OCI-LY7 (cell line): ENCODE measurements around the gene HES7. TPM values are rescaled to one million over a fixed set of nuclear protein-coding genes. Genes with fewer than 3 reads are reported as not detected.

Source experiments
- BruUV-seq: library from RNA; stranded (reverse); fragments of 400-500 nt; replicated peaks from 2 replicates; lab custom pipeline; 2021; lab: Mats Ljungman, UMichigan
- CTCF ChIA-PET: fragments of 300-600 bp; sonication (Branson Sonifier 250); formaldehyde crosslinking; loops from one replicate; lab custom pipeline; 2022; ENCODE audit warnings: antibody characterized with exemption; ENCODE audit not compliant: unreplicated experiment; lab: Charles Lee
- POLR2A ChIA-PET: fragments of 300-600 bp; sonication (Branson Sonifier 250); formaldehyde crosslinking; loops from one replicate; lab custom pipeline; 2022; ENCODE audit warnings: antibody characterized with exemption; lab: Charles Lee
- DNase-seq: peaks from one replicate; pipeline ENCODE4 v3.0.0-alpha.2; 2015; ENCODE audit warnings: low spot score
- H2AFZ ChIP-seq: fragments of 200-600 bp; sonication (generic), shearing (Covaris generic); 2 replicates; pipeline ENCODE4 v1.6.1; 2014; ENCODE audit warnings: mild to moderate bottlenecking, antibody characterized with exemption, low read length, moderate library complexity
- H3K27ac ChIP-seq: fragments of 200-600 bp; sonication (generic); 2 replicates; pipeline ENCODE4 v1.5.1; 2014; ENCODE audit warnings: mixed run types, low read depth, mild to moderate bottlenecking, moderate library complexity, low read length, inconsistent platforms; ENCODE audit not compliant: poor library complexity, severe bottlenecking
- H3K36me3 ChIP-seq: fragments of 200-600 bp; sonication (generic); 2 replicates; pipeline ENCODE4 v1.6.1; 2014; ENCODE audit warnings: mild to moderate bottlenecking, antibody characterized with exemption, low read length, moderate library complexity, mixed read lengths; ENCODE audit not compliant: insufficient read depth
- H3K4me1 ChIP-seq: fragments of 200-600 bp; sonication (generic); 2 replicates; pipeline ENCODE4 v1.5.1; 2014; ENCODE audit warnings: mild to moderate bottlenecking, low read length; ENCODE audit not compliant: insufficient read depth, poor library complexity, severe bottlenecking
- H3K4me2 ChIP-seq: fragments of 200-600 bp; sonication (generic); 2 replicates; pipeline ENCODE4 v1.6.1; 2014; ENCODE audit warnings: mild to moderate bottlenecking, low read length
- H3K4me3 ChIP-seq: fragments of 200-600 bp; sonication (generic); 2 replicates; pipeline ENCODE4 v1.5.1; 2014; ENCODE audit warnings: mild to moderate bottlenecking, low read depth, low read length; ENCODE audit not compliant: poor library complexity, severe bottlenecking
- H3K79me2 ChIP-seq: fragments of 200-600 bp; sonication (generic); 2 replicates; pipeline ENCODE4 v1.6.1; 2016; ENCODE audit warnings: low read depth, mild to moderate bottlenecking, low read length, moderate library complexity, mixed read lengths; ENCODE audit not compliant: insufficient read depth
- H3K9me2 ChIP-seq: fragments of 200-600 bp; sonication (generic); 2 replicates; pipeline ENCODE4 v1.6.1; 2016; ENCODE audit warnings: mild to moderate bottlenecking, low read length, mixed read lengths; ENCODE audit not compliant: insufficient read depth
- H3K9me3 ChIP-seq: fragments of 200-600 bp; sonication (generic); 2 replicates; pipeline ENCODE4 v1.6.1; 2014; ENCODE audit warnings: mild to moderate bottlenecking, mixed run types, low read length, mixed read lengths
- H4K20me1 ChIP-seq: fragments of 200-600 bp; sonication (generic); 2 replicates; pipeline ENCODE4 v1.6.1; 2014; ENCODE audit warnings: mild to moderate bottlenecking, antibody characterized with exemption, low read length, moderate library complexity, mixed read lengths; ENCODE audit not compliant: insufficient read depth
- EZH2phosphoT487 ChIP-seq: fragments of 200-600 bp; sonication (generic); IDR thresholded peaks from 2 replicates; pipeline ENCODE4 v1.6.1; 2018; ENCODE audit warnings: low read depth, borderline replicate concordance, mild to moderate bottlenecking, mixed run types, antibody characterized with exemption, low read length, moderate library complexity, mixed read lengths
- intact Hi-C: fragments of 100-400 bp; cut with micrococcal nuclease; formaldehyde crosslinking; loops from one replicate; pipeline ENCODE4 v1.10.0; 2022; ENCODE audit not compliant: unreplicated experiment
- total RNA-seq, 2 experiments: library from RNA; depleted of rRNA in 1 of 2; stranded (reverse); fragments of >200 nt in 1 of 2; shearing (Covaris generic) in 1 of 2; gene quantifications; 2 replicates each; pipeline ENCODE4 v1.2.3, GENCODE V29; 2014 to 2022
- TF ChIP-seq, protein P1 (sequence below): fragments of 200-600 bp; sonication (generic); conservative IDR thresholded peaks from 2 replicates; pipeline ENCODE4 v1.5.1; 2014; ENCODE audit warnings: mild to moderate bottlenecking, antibody characterized with exemption, low read length, moderate library complexity, mixed read lengths

HES7 gene
- total RNA-seq, 2 experiments from 2014 or later = 0.44 to 5.8 TPM

DNA sequence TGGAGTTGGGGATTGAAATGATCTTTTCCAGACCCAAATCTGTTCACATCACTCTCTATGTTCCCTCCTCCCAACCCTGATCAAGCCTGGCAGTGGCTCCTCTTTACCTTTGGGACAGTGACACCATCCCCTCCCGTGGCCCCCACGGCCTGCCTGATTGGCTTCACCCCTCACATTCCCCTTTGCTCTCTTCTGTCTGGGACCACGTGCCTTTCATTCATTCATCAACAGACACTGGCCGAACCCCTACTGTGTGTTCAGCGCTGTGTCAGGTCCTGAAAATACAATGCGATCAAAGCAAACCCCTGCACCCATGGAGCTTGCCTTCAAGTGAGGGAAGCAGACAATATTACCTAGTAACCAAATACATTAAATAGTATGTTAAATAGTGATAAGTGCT is 34.2 kb downstream of the HES7 start:
- Histone ChIP-seq H2AFZ (no peak overlapping the region), H3K9me2 (no peaks in the 10 kb centered on the region), H3K9me3 (no peaks in the 10 kb centered on the region), H3K79me2 (no peaks in the 10 kb centered on the region), H4K20me1 (no peaks in the 10 kb centered on the region), H3K36me3 (no peaks in the 10 kb centered on the region), H3K4me2 (no peak overlapping the region), H3K4me3 (no peak overlapping the region), H3K27ac (no peak overlapping the region), H3K4me1 (peaks cover 22% of the 10 kb centered on the region)
- POLR2A ChIA-PET = interaction anchor here (1.3 kb wide), 2 partner anchors 11 to 21 kb away, joined by 4 to 6 read pairs; no protein-coding TSS in a partner anchor
- CTCF ChIA-PET = no interaction called here
- intact Hi-C loops = no loop called here
- no peak for DNase-seq
- BruUV-seq = no TSS peak
- TF ChIP-seq, protein P1, sequence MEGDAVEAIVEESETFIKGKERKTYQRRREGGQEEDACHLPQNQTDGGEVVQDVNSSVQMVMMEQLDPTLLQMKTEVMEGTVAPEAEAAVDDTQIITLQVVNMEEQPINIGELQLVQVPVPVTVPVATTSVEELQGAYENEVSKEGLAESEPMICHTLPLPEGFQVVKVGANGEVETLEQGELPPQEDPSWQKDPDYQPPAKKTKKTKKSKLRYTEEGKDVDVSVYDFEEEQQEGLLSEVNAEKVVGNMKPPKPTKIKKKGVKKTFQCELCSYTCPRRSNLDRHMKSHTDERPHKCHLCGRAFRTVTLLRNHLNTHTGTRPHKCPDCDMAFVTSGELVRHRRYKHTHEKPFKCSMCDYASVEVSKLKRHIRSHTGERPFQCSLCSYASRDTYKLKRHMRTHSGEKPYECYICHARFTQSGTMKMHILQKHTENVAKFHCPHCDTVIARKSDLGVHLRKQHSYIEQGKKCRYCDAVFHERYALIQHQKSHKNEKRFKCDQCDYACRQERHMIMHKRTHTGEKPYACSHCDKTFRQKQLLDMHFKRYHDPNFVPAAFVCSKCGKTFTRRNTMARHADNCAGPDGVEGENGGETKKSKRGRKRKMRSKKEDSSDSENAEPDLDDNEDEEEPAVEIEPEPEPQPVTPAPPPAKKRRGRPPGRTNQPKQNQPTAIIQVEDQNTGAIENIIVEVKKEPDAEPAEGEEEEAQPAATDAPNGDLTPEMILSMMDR = no peak
- no peak for TF ChIP-seq EZH2phosphoT487

DNA sequence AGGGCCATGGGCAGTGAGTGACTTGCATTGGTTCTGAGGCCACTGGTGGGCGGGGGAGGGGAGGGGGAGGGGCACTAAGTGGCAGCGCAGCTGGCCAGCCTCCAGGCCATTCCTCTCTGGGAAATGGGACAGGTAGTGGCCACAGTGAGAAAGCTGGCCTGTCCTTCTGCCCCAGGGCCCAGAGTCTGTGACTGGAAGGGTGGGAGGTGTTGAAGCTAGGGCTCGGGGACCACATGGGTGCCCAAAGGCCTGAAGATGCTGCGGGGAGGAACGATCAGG is 36.0 kb downstream of the HES7 start:
- TF ChIP-seq EZH2phosphoT487 = no peak
- H3K27ac ChIP-seq = no peak overlapping the region
- H3K4me3 ChIP-seq = no peak overlapping the region
- H3K9me3 ChIP-seq = no peaks in the 10 kb centered on the region
- CTCF ChIA-PET = interaction anchor here (1.3 kb wide), 1 partner anchor 14 kb away, joined by 3 read pairs; no protein-coding TSS in a partner anchor
- H3K4me2 ChIP-seq = no peak overlapping the region
- POLR2A ChIA-PET = interaction anchor here (1.6 kb wide), 1 partner anchor 10 kb away, joined by 6 read pairs; no protein-coding TSS in a partner anchor
- no peaks in the 10 kb centered on the region for H4K20me1 ChIP-seq
- no peaks in the 10 kb centered on the region for H3K9me2 ChIP-seq
- no peak for DNase-seq
- intact Hi-C loops = no loop called here
- H3K4me1 ChIP-seq = peaks cover 22% of the 10 kb centered on the region
- H3K79me2 ChIP-seq = no peaks in the 10 kb centered on the region
- H2AFZ ChIP-seq = no peak overlapping the region
- no TSS peak for BruUV-seq
- H3K36me3 ChIP-seq = no peaks in the 10 kb centered on the region

DNA sequence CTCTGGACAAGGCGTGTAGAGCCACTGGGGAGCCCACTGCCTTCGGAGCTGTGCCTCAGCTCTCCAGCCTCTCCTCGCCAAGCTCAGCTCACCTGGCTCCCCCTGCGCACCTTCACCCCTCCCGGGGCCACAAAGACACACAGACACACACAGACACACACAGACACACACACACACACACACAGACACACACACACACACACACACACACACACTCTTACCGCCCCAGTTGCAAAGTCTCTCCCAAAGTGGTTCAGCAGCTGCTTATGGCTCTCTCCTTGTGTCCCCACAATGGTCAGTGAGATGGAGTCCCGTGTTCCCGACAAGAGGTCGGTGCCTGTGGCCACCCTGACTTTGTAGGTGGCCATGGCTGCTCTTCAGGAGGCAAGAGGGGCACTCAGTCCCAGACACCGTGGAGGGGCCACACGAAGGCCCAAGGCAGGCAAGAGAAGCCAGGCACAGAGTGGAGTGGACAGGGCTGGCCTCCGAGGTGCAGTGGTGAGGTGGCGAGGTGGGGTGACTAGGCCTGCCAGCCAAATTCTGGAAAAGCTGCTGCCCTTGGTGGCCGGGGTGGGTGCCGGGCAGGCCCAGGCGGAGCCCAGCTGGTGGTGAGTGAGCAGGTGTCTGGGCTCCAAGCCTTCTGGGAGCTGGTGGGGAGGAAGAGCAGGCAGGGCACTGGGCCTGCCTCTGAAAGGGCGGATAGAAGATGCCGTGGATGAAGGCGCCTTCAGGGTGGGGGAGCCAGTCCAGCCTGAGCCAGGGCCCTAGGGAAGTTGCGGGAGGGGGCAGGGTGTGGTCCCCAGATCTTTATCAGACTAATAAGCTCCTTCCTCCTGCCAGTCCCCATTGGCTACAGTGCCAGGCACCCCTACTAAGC is 36.6 kb downstream of the HES7 start, which contains the start of gene ALOX12B:
ALOX12B (minus strand) TSS at position 642 of the 877 bp plus-strand sequence; CDS start at position 368, 274 bp downstream.
- Histone ChIP-seq H3K4me2 (no peak within 1 kb of the TSS), H3K4me1 (peaks cover 22% of the 10 kb centered on the region)
- POLR2A ChIA-PET = interaction anchor here (1.6 kb wide), 1 partner anchor 9 kb away, joined by 6 read pairs; no protein-coding TSS in a partner anchor

More for the DNA sequence above, 36.6 kb downstream of the HES7 start, which contains the start of gene ALOX12B:
- H2AFZ ChIP-seq = no peak within 1 kb of the TSS
- H3K79me2 ChIP-seq = no peaks in the 10 kb centered on the region
- CTCF ChIA-PET = interaction anchor here (1.3 kb wide), 1 partner anchor 13 kb away, joined by 3 read pairs; no protein-coding TSS in a partner anchor
- no peak for DNase-seq
- H3K27ac ChIP-seq = no peak within 1 kb of the TSS
- no peaks in the 10 kb centered on the region for H3K9me2 ChIP-seq
- H3K9me3 ChIP-seq = no peaks in the 10 kb centered on the region
- intact Hi-C loops = no loop called here
- H3K4me3 ChIP-seq = no peak within 1 kb of the TSS
- H3K36me3 ChIP-seq = no peaks in the 10 kb centered on the region
- TF ChIP-seq, protein P1 = no peak
- no peak for TF ChIP-seq EZH2phosphoT487
- no TSS peak for BruUV-seq
- no peaks in the 10 kb centered on the region for H4K20me1 ChIP-seq
